HepG2 (cell line): ENCODE results near the gene ADAD2.

ENCODE experiments used
- ARNTL ChIP-seq: sonication (generic); formaldehyde crosslinking; IDR thresholded peaks from 2 replicates; pipeline ENCODE4 v1.4.0; 2020; ENCODE audit warnings: mild to moderate bottlenecking, missing genetic modification reagents
- CBX5 ChIP-seq: sonication (generic); formaldehyde crosslinking; IDR thresholded peaks from 2 replicates; pipeline ENCODE4 v1.4.0; 2020; ENCODE audit warnings: missing genetic modification reagents, borderline replicate concordance
- ELF3 ChIP-seq: IDR thresholded peaks from 2 replicates; pipeline ENCODE4 v1.6.1; 2016; ENCODE audit warnings: missing genetic modification reagents, missing compliant biosample characterization
- ESRRA ChIP-seq: sonication (generic); formaldehyde crosslinking; IDR thresholded peaks from 2 replicates; pipeline ENCODE4 v1.5.1; 2020; ENCODE audit warnings: mild to moderate bottlenecking, low read depth, missing genetic modification reagents
- GLI4 ChIP-seq: sonication (generic); formaldehyde crosslinking; IDR thresholded peaks from 2 replicates; pipeline ENCODE4 v1.5.1; 2020; ENCODE audit warnings: missing genetic modification reagents, mild to moderate bottlenecking, moderate library complexity, borderline replicate concordance
- NBN ChIP-seq: fragments of 450-650 bp; conservative IDR thresholded peaks from 2 replicates; pipeline ENCODE4 v1.6.1; 2017
- NKX3-1 ChIP-seq: sonication (generic); formaldehyde crosslinking; IDR thresholded peaks from 2 replicates; pipeline ENCODE4 v1.5.0; 2020; ENCODE audit warnings: missing genetic modification reagents
- SP1 ChIP-seq, 2 experiments: fragments of 450-650 bp in 1 of 2; sonication (generic) in 1 of 2; formaldehyde crosslinking in 1 of 2; IDR thresholded peaks; 2 replicates each; pipeline versions ENCODE4 v1.4.0 to v1.6.1; 2016 to 2020; ENCODE audit warnings: missing genetic modification reagents in 1 of 2
- ZBTB21 ChIP-seq: sonication (generic); formaldehyde crosslinking; IDR thresholded peaks from 2 replicates; pipeline ENCODE4 v1.4.0; 2020; ENCODE audit warnings: missing genetic modification reagents
- ZNF33A ChIP-seq: sonication (generic); formaldehyde crosslinking; IDR thresholded peaks from 2 replicates; pipeline ENCODE4 v1.5.1; 2020; ENCODE audit warnings: missing genetic modification reagents, mild to moderate bottlenecking, moderate library complexity, borderline replicate concordance
- TF ChIP-seq, protein P1 (sequence below): sonication (generic); formaldehyde crosslinking; IDR thresholded peaks from 2 replicates; pipeline ENCODE4 v1.5.0; 2020; ENCODE audit warnings: mild to moderate bottlenecking, missing genetic modification reagents, moderate library complexity
- TF ChIP-seq, protein P2 (sequence below): sonication (generic); formaldehyde crosslinking; conservative IDR thresholded peaks from 2 replicates; pipeline ENCODE4 v1.4.0; 2020; ENCODE audit warnings: missing genetic modification reagents
- TF ChIP-seq, protein P3 (sequence below): sonication (generic); formaldehyde crosslinking; IDR thresholded peaks from 2 replicates; pipeline ENCODE4 v1.4.0; 2020; ENCODE audit warnings: mild to moderate bottlenecking, missing genetic modification reagents

DNA sequence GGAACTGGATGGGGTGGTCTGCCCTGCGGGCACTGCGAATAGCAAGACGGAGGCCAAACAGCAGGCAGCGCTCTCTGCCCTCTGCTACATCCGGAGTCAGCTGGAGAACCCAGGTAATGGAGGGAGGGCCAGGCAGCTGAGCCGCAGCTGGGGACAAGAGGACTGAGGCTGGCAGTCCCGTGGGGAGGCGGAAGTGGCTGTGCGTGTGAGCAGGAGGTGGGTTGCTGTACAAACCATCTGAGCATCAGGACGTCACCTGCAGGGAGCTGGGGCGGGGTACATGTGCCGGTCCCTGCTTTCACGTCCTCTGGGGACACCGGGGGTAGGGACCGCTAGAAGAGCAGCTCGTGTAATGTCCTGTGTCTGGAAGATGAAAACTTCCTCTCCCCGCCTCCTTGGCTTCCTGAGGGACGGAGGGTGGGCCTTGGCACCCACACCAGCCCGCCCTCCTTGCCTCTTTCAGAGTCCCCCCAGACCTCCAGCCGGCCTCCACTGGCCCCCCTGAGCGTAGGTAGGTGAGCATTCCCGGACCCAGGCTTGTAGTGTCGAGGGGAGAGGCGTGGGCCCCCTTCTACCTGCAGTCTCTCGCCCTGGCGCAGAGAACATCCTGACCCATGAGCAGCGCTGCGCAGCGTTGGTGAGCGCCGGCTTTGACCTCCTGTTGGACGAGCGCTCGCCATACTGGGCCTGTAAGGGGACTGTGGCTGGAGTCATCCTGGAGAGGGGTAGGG is 3.7 kb downstream of the ADAD2 start:
- TF ChIP-seq, protein P1, sequence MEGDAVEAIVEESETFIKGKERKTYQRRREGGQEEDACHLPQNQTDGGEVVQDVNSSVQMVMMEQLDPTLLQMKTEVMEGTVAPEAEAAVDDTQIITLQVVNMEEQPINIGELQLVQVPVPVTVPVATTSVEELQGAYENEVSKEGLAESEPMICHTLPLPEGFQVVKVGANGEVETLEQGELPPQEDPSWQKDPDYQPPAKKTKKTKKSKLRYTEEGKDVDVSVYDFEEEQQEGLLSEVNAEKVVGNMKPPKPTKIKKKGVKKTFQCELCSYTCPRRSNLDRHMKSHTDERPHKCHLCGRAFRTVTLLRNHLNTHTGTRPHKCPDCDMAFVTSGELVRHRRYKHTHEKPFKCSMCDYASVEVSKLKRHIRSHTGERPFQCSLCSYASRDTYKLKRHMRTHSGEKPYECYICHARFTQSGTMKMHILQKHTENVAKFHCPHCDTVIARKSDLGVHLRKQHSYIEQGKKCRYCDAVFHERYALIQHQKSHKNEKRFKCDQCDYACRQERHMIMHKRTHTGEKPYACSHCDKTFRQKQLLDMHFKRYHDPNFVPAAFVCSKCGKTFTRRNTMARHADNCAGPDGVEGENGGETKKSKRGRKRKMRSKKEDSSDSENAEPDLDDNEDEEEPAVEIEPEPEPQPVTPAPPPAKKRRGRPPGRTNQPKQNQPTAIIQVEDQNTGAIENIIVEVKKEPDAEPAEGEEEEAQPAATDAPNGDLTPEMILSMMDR (CRISPR knock-in tag): no peak
- TF ChIP-seq ELF3 (CRISPR knock-in tag) (no peak), ESRRA (CRISPR knock-in tag) (no peak), GLI4 (CRISPR knock-in tag) (no peak), ZBTB21 (CRISPR knock-in tag) (no peak), ZNF33A (CRISPR knock-in tag) (no peak), CBX5 (CRISPR knock-in tag) (no peak), ARNTL (CRISPR knock-in tag) (no peak), NKX3-1 (CRISPR knock-in tag) (no peak), SP1 (IDR thresholded peaks at IDR 0.05) (no peak), SP1 (CRISPR knock-in tag; IDR thresholded peaks at IDR 0.05) (no peak), NBN (no peak)
- TF ChIP-seq, protein P2, sequence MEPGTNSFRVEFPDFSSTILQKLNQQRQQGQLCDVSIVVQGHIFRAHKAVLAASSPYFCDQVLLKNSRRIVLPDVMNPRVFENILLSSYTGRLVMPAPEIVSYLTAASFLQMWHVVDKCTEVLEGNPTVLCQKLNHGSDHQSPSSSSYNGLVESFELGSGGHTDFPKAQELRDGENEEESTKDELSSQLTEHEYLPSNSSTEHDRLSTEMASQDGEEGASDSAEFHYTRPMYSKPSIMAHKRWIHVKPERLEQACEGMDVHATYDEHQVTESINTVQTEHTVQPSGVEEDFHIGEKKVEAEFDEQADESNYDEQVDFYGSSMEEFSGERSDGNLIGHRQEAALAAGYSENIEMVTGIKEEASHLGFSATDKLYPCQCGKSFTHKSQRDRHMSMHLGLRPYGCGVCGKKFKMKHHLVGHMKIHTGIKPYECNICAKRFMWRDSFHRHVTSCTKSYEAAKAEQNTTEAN (CRISPR knock-in tag): no peak
- TF ChIP-seq, protein P3, sequence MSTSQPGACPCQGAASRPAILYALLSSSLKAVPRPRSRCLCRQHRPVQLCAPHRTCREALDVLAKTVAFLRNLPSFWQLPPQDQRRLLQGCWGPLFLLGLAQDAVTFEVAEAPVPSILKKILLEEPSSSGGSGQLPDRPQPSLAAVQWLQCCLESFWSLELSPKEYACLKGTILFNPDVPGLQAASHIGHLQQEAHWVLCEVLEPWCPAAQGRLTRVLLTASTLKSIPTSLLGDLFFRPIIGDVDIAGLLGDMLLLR (CRISPR knock-in tag): no peak
